Breast epithelium (tissue), 4 donors: ENCODE data around the gene MEAK7. TPM values are rescaled to one million over a fixed set of nuclear protein-coding genes. Genes with fewer than 3 reads are reported as not detected.

Experiments used
- DNase-seq, 2 donors: peaks; one replicate each; pipeline ENCODE4 v3.0.0-alpha.2; 2019; ENCODE audit warnings: low spot score in 2 of 2
- H3K27ac ChIP-seq, 2 donors: fragments of 200-600 bp; sonication (generic) in 1 of 2; one replicate each; pipeline ENCODE4 v1.5.1; 2016 to 2019; ENCODE audit warnings: mild to moderate bottlenecking in 1 of 2
- H3K27me3 ChIP-seq, 2 donors: fragments of 200-600 bp; sonication (generic) in 1 of 2; one replicate each; pipeline versions ENCODE4 v1.5.1 to v1.6.0; 2017 to 2019; ENCODE audit warnings: control low read depth in 1 of 2, mild to moderate bottlenecking in 1 of 2
- H3K36me3 ChIP-seq: fragments of 200-600 bp; one replicate; pipeline ENCODE4 v1.5.1; 2019
- H3K4me1 ChIP-seq, 2 donors: fragments of 200-600 bp; sonication (generic); one replicate each; pipeline ENCODE4 v1.5.1; 2016 to 2019; ENCODE audit warnings: control low read depth in 1 of 2
- H3K4me3 ChIP-seq, 3 donors: fragments of 200-600 bp; sonication (generic); 1 replicate in 2 of 3; 2 replicates in 1 of 3; pipeline ENCODE4 v1.5.1; 2016 to 2019; ENCODE audit warnings: mild to moderate bottlenecking in 3 of 3, moderate library complexity in 2 of 3
- H3K9me3 ChIP-seq, 2 donors: fragments of 200-600 bp; sonication (generic) in 1 of 2; one replicate each; pipeline ENCODE4 v1.5.1; 2016 to 2019; ENCODE audit warnings: control low read depth in 1 of 2
- POLR2A ChIP-seq: fragments of 450-650 bp; IDR thresholded peaks from one replicate; pipeline ENCODE4 v1.6.1; 2016; ENCODE audit warnings: antibody characterized with exemption, mild to moderate bottlenecking, moderate library complexity
- POLR2AphosphoS5 ChIP-seq, 3 donors: sonication (generic); formaldehyde crosslinking; IDR thresholded peaks; one replicate each; pipeline ENCODE4 v1.6.1; 2017; ENCODE audit warnings: antibody characterized with exemption in 3 of 3
- intact Hi-C: fragments of 100-400 bp; cut with DNase I; formaldehyde crosslinking; loops from one replicate; pipeline ENCODE4 v1.15.1; 2023; ENCODE audit warnings: low total_unique reads
- total RNA-seq, 3 donors: library from RNA; depleted of rRNA; stranded (reverse); fragments of >200 nt; gene quantifications; one replicate each; pipeline ENCODE4 v1.1.0, GENCODE V29; 2016
- TF ChIP-seq, protein P1 (sequence below), 3 donors: fragments of 450-650 bp; IDR thresholded peaks; one replicate each; pipeline ENCODE4 v1.5.1; 2016 to 2017; ENCODE audit warnings: antibody characterized with exemption in 3 of 3, mild to moderate bottlenecking in 3 of 3, moderate library complexity in 3 of 3

Gene MEAK7, protein sequence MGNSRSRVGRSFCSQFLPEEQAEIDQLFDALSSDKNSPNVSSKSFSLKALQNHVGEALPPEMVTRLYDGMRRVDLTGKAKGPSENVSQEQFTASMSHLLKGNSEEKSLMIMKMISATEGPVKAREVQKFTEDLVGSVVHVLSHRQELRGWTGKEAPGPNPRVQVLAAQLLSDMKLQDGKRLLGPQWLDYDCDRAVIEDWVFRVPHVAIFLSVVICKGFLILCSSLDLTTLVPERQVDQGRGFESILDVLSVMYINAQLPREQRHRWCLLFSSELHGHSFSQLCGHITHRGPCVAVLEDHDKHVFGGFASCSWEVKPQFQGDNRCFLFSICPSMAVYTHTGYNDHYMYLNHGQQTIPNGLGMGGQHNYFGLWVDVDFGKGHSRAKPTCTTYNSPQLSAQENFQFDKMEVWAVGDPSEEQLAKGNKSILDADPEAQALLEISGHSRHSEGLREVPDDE
- total RNA-seq = 10 to 100 TPM in 2 of 3 donors, 1 to 10 TPM in 1; 8.8 to 38.1 (median 17.4) TPM

GRCh38 chr16:84504420-84505248, at the start of gene MEAK7:
Gene MEAK7, minus strand, starts transcription at chr16:84504659. Its CDS starts 6,573 bp downstream, at chr16:84498086.
- H3K27ac ChIP-seq = peak within 1 kb of the TSS; percentile 91 to 93
- intact Hi-C loops = no loop called here
- peak; percentile 98 to 99 for DNase-seq
- H3K4me1 ChIP-seq = peaks cover 7 to 8% of the 10 kb centered on the region in 2 donors
- no peaks in the 10 kb centered on the region for H3K9me3 ChIP-seq
- peak; percentile 39 for TF ChIP-seq POLR2A
- TF ChIP-seq, protein P1, sequence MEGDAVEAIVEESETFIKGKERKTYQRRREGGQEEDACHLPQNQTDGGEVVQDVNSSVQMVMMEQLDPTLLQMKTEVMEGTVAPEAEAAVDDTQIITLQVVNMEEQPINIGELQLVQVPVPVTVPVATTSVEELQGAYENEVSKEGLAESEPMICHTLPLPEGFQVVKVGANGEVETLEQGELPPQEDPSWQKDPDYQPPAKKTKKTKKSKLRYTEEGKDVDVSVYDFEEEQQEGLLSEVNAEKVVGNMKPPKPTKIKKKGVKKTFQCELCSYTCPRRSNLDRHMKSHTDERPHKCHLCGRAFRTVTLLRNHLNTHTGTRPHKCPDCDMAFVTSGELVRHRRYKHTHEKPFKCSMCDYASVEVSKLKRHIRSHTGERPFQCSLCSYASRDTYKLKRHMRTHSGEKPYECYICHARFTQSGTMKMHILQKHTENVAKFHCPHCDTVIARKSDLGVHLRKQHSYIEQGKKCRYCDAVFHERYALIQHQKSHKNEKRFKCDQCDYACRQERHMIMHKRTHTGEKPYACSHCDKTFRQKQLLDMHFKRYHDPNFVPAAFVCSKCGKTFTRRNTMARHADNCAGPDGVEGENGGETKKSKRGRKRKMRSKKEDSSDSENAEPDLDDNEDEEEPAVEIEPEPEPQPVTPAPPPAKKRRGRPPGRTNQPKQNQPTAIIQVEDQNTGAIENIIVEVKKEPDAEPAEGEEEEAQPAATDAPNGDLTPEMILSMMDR (IDR thresholded peaks at IDR 0.05) = no peak
- TF ChIP-seq POLR2AphosphoS5 (IDR thresholded peaks at IDR 0.05) = peak; percentile 70 to 86 (median 79)
- H3K36me3 ChIP-seq = no peaks in the 10 kb centered on the region
- H3K4me3 ChIP-seq = peak within 1 kb of the TSS; percentile 81 to 92 (median 84)
- H3K27me3 ChIP-seq = no peaks in the 10 kb centered on the region

DNA sequence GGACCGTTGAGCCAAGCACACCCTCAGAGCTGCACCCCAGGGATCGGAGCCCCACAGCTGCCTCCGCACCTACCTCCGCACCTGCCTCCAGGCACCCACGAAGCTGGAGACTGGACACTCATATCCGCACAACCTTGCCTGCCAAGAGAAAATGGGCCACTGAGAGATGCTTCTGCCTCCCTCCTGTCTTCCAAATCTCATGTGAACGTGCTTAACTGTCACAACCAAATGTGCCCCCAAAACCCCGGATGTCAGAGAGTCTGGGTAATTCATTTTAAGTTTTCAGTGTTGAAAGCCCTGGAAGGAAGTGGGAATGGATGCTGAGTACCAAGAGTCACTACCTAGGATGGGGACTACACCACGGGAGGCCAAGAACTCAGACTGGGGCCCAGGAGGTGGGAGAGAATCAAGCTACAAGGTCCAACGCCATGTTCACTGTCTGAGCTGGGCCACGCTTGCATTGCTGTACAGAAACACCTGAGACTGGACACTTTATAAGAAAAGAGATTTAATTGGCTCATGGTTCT, 49.5 kb upstream of the MEAK7 start:
- TF ChIP-seq POLR2AphosphoS5 (IDR thresholded peaks at IDR 0.05) (no peak), POLR2A (no peak)
- TF ChIP-seq, protein P1 (IDR thresholded peaks at IDR 0.05) = no peak
- H3K4me1 ChIP-seq = no peaks in the 10 kb centered on the region
- H3K27ac ChIP-seq = no peak overlapping the region
- H3K36me3 ChIP-seq = no peaks in the 10 kb centered on the region
- H3K27me3 ChIP-seq = no peaks in the 10 kb centered on the region
- no peak for DNase-seq
- intact Hi-C loops = no loop called here
- no peaks in the 10 kb centered on the region for H3K9me3 ChIP-seq
- H3K4me3 ChIP-seq = no peak overlapping the region

- intact Hi-C loops = no loop called here
- no peak overlapping the region for H3K27ac ChIP-seq
- H3K27me3 ChIP-seq = no peaks in the 10 kb centered on the region
- no peaks in the 10 kb centered on the region for H3K9me3 ChIP-seq
- no peaks in the 10 kb centered on the region for H3K4me1 ChIP-seq
- no peaks in the 10 kb centered on the region for H3K36me3 ChIP-seq
- no peak for DNase-seq
- TF ChIP-seq POLR2A (no peak), POLR2AphosphoS5 (IDR thresholded peaks at IDR 0.05) (no peak)
- TF ChIP-seq, protein P1 (IDR thresholded peaks at IDR 0.05) = no peak
- no peak overlapping the region for H3K4me3 ChIP-seq
Observed at GRCh38 chr16:84552135-84552534, 47.7 kb upstream of the MEAK7 start.

DNA sequence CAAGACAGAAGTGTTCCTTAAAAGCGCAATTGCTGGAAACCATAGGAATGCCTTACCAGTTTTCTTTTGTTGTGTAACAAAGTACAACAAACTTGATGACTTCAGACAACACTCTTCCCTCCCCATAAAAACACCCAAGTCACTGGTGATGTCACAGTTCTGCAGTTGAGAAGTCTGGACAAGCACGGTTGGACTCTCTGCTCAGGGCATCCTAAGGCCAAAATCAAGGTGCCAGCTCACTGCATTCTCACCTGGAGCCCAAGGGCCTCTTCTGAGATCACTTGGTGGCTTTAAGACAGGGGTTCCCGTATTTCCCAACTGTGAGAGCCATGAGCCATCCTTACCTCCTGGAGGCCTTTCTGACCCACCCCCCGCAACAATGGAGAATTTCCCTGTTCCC, 45.6 kb upstream of the MEAK7 start:
- intact Hi-C loops = no loop called here
- Histone ChIP-seq H3K27me3 (no peaks in the 10 kb centered on the region), H3K9me3 (no peaks in the 10 kb centered on the region), H3K27ac (no peak overlapping the region), H3K4me3 (no peak overlapping the region), H3K4me1 (no peaks in the 10 kb centered on the region), H3K36me3 (no peaks in the 10 kb centered on the region)
- TF ChIP-seq, protein P1 (IDR thresholded peaks at IDR 0.05) = no peak
- TF ChIP-seq POLR2AphosphoS5 (IDR thresholded peaks at IDR 0.05) = no peak
- TF ChIP-seq POLR2A = no peak
- DNase-seq = no peak
